KG1 (cell line): ENCODE measurements around the gene PCDHGA8.

Experiments used
- DNase-seq: peaks from one replicate; lab custom pipeline; 2025; lab: John Stamatoyannopoulos, UW

The PCDHGA8 gene

DNA sequence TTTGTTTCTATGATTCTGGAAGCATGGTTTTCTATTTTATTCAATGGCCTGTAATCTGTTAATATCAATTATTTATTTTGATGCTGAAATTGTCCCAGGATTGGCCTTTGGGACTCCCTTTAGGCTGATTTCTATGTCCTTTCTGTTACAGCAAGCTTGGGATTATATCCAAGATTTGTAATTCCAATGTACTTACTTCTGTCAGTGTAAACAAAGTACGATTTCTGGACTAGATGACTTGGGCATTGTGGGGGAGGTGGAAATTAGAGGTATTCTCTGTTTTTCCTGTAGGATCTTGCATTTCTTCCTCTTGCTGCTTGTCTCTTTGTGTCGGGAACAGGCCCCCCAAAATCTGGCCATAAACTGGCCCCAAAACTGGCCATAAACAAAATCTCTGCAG lies 41.6 kb downstream of the PCDHGA8 start:
- DNase-seq, result no peak

DNA sequence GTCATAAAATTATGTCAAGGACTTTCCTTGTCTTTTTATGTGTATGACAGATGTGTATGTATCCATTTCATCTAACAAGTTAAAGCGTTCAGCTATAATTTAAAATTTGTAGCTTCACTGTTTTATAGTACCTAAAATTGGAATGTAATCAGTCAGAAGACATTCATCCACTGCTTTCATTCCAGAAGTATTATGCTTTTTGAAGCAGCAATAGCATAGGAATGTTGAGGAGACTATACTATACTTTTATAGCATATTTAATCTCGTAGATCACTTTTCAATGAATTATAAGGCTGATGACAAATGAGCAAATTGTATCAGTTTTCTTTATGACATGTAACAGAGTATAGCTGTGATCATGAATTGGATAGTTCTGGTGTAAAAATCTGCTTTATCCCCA lies 44.8 kb downstream of the PCDHGA8 start:
- DNase-seq, result no peak

DNA sequence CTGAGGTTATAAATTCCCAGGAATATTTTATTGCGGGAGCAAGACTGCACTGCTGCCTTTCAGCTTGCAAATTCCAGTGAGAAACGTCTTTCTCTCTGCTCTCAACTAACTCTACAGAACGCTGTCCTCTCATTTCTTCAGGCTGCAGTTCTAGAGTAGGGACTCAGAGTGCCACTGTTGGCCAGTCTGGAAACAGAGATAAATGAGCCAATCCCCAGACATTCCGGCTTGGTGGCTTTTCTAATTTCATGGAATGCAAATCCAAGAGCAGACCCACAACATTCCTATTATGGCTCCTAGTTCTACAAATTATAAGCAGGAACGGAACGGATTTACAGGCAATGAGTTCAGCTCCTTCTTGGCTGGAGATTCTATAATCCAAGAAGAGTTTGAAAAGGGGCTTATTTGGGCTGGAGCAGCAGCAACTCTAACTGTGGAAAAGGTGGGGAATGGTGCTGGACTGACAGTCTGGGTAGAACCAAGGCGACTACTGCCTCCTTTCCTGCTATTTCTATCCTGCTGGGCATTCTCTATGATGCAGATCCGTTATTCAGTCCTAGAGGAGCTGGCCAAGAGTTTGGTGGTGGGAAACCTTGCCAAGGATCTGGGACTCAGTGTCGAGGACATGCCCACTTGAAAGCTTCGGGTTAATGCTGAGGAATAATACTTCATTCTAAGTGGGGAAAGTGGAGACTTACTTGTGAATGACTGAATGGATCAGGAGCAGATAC lies 47.1 kb downstream of the PCDHGA8 start:
- no peak for DNase-seq

DNA sequence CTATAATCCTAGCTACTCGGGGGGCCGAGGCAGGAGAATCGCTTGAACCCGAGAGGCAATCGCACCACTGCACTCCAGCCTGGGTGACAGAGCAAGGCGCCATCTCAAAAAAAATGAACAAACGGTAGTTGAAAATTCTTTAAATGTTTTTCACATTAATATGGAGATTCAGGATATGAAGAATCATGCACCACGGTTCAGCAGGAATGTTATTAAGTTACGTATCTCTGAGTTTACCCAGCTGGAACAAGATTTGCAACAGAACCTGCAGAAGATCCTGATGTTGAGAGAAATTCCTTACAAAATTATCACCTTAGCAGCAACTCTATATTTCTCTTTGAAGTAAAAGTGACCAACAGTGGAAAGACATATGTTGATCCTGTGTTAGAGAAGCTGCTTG lies 47.9 kb downstream of the PCDHGA8 start:
- DNase-seq, result no peak

DNA sequence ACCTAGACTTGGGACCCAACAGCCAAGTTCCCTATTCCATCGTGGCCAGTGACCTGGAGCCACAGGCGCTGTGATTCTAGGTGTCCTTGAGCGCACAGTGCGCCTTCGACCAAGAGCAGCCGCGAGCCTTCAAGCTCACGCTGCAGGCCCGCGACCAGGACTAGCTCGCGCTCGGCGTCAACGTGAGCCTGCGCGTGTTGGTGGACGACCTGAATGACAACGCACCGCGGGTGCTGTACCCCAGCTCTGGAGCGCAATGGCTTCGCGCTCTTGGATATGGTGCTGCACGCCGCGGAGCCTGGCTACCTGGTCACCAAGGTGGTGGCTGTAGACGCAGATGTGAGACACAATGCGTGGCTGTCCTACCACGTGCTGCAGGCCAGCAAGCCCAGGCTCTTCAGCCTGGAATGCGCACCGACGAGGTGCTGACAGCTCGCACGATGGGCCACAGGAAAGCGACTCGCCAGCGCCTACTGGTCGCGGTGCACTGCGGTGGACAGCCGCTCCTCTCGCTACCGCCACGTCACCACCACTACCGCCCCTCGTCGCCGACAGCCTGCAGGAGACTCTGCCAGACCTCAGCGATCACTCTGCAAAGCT lies 49.2 kb downstream of the PCDHGA8 start:
- no peak for DNase-seq
